K562 (cell line): ENCODE measurements around the gene NEK4. TPM values are rescaled to one million over a fixed set of nuclear protein-coding genes. Genes with fewer than 3 reads are reported as not detected.

Source experiments
- ARID4B ChIP-seq: sonication (generic); formaldehyde crosslinking; IDR thresholded peaks from 2 replicates; pipeline ENCODE4 v1.8.0; 2022; ENCODE audit warnings: mild to moderate bottlenecking, missing genetic modification reagents
- CCAR2 ChIP-seq: fragments of 200-400 bp; formaldehyde crosslinking; IDR thresholded peaks from 2 replicates; pipeline ENCODE4 v1.6.1; 2017; ENCODE audit warnings: mild to moderate bottlenecking, low read depth, low read length
- HNRNPL ChIP-seq: fragments of 200-400 bp; formaldehyde crosslinking; IDR thresholded peaks from 2 replicates; pipeline ENCODE4 v1.6.1; 2017; ENCODE audit warnings: low read depth, mild to moderate bottlenecking, low read length
- KHSRP ChIP-seq: fragments of 450-650 bp; IDR thresholded peaks from 2 replicates; pipeline ENCODE4 v1.6.1; 2017
- KLF13 ChIP-seq: fragments of 450-650 bp; IDR thresholded peaks from 2 replicates; pipeline ENCODE4 v1.6.1; 2016; ENCODE audit warnings: missing genetic modification characterization, low read depth, mild to moderate bottlenecking, missing compliant biosample characterization, moderate library complexity, borderline replicate concordance
- MTF1 ChIP-seq: fragments of 250-450 bp; sonication (Bioruptor Pico); IDR thresholded peaks from 2 replicates; pipeline ENCODE4 v1.9.0; 2021; ENCODE audit warnings: moderate library complexity, mild to moderate bottlenecking, inconsistent platforms, borderline replicate concordance
- NRF1 ChIP-seq, 2 experiments: fragments of 450-650 bp; IDR thresholded peaks in 1 of 2; conservative IDR thresholded peaks in 1 of 2; 2 replicates each; pipeline ENCODE4 v1.6.1; 2014; ENCODE audit warnings: mild to moderate bottlenecking in 2 of 2
- PHF8 ChIP-seq: fragments of 200-600 bp; sonication (generic); IDR thresholded peaks from 2 replicates; pipeline ENCODE4 v1.6.1; 2012; ENCODE audit warnings: mixed run types, mild to moderate bottlenecking, inconsistent platforms, low read length, moderate library complexity, borderline replicate concordance
- RAD21 ChIP-seq, 2 experiments: fragments of 250-450 bp in 1 of 2; fragments of 450-650 bp in 1 of 2; sonication (Bioruptor Pico) in 1 of 2; formaldehyde crosslinking in 1 of 2; IDR thresholded peaks in 1 of 2; conservative IDR thresholded peaks in 1 of 2; 2 replicates each; pipeline versions ENCODE4 v1.4.0 to v1.8.0; 2020 to 2022; ENCODE audit warnings: mild to moderate bottlenecking in 2 of 2, moderate library complexity in 1 of 2
- SRSF1 ChIP-seq: fragments of 200-400 bp; formaldehyde crosslinking; IDR thresholded peaks from 2 replicates; pipeline ENCODE4 v1.6.1; 2017; ENCODE audit warnings: mild to moderate bottlenecking, low read depth, low read length, moderate library complexity
- TEAD1 ChIP-seq, 2 experiments: fragments of 450-650 bp in 1 of 2; sonication (generic) in 1 of 2; formaldehyde crosslinking; IDR thresholded peaks; 2 replicates each; pipeline versions ENCODE4 v1.4.0 to v1.8.0; 2020 to 2022; ENCODE audit warnings: mild to moderate bottlenecking in 2 of 2, missing genetic modification reagents in 1 of 2
- U2AF1 ChIP-seq: fragments of 200-400 bp; formaldehyde crosslinking; optimal IDR thresholded peaks from 2 replicates; pipeline ENCODE3; 2017; ENCODE audit warnings: mild to moderate bottlenecking, low read depth, low read length, moderate library complexity
- ZNF277 ChIP-seq: fragments of 250-450 bp; sonication (Bioruptor Pico); IDR thresholded peaks from 2 replicates; pipeline ENCODE4 v1.8.0; 2022; ENCODE audit warnings: inconsistent platforms, mild to moderate bottlenecking, moderate library complexity, borderline replicate concordance
- ZNF551 ChIP-seq: fragments of 250-450 bp; sonication (Bioruptor Pico); IDR thresholded peaks from 2 replicates; pipeline ENCODE4 v1.5.0; 2021; ENCODE audit warnings: mild to moderate bottlenecking, moderate library complexity
- ZNF609 ChIP-seq: sonication (generic); formaldehyde crosslinking; IDR thresholded peaks from 2 replicates; pipeline ENCODE4 v1.8.1; 2023; ENCODE audit warnings: missing genetic modification reagents, mild to moderate bottlenecking, borderline replicate concordance
- polyA plus RNA-seq, 8 experiments: library from polyadenylated mRNA; depleted of rRNA in 4 of 8; stranded (reverse) in 5 of 8; unstranded in 3 of 8; fragments of >200 nt; fragmentation: Nextera tagmentation in 2 of 8; fragmentation: Illumina TruSeq in 1 of 8; extraction: Ambion mirVana in 2 of 8; extraction: Trizol in 1 of 8; gene quantifications; 2 replicates each; pipeline versions ENCODE4 v1.2.1 to v1.2.3, GENCODE V29; 2011 to 2014; ENCODE audit warnings: inconsistent platforms in 1 of 8, missing spikeins in 1 of 8
- total RNA-seq, 7 experiments: library from RNA; depleted of rRNA in 6 of 7; stranded (reverse); fragments of >200 nt in 6 of 7; fragmentation: Illumina TruSeq in 2 of 7; extraction: Trizol in 2 of 7; gene quantifications; 2 replicates each; pipeline versions ENCODE4 v1.2.1 to v1.2.3, GENCODE V29; 2011 to 2021; ENCODE audit warnings: low replicate concordance in 1 of 7

Gene NEK4
- total and polyA plus RNA-seq, 9 of the 15 experiments (the other 6 are each of a cell fraction or from before 2014, with no cell fraction given): 5.8 to 23.1 (median 16.6) TPM

- TF ChIP-seq ARID4B (CRISPR knock-in tag) (peak; percentile 94), ZNF277 (CRISPR knock-in tag) (no peak), NRF1 (conservative IDR thresholded peaks at IDR 0.05 in 1 of 2, IDR thresholded peaks at IDR 0.05 in 1 of 2) (peak; percentile 86 to 88), RAD21 (CRISPR knock-in tag; conservative IDR thresholded peaks at IDR 0.05 in 1 of 2, IDR thresholded peaks at IDR 0.05 in 1 of 2) (no peak), MTF1 (CRISPR knock-in tag) (no peak), ZNF551 (CRISPR knock-in tag) (no peak), U2AF1 (no peak), ZNF609 (CRISPR knock-in tag) (no peak), KLF13 (tag) (no peak), SRSF1 (no peak), PHF8 (peak; percentile 87; the same call in 1 of the 2 replicates), KHSRP (no peak), HNRNPL (no peak; the same call in 1 of the 2 replicates), CCAR2 (no peak), TEAD1 (CRISPR knock-in tag; IDR thresholded peaks at IDR 0.05) (peak in 1 of 2 experiments; percentile 82; a peak in 2 of 4 replicates)
Measured at GRCh38 chr3:52685709-52686691, 84.7 kb downstream of the NEK4 start, which contains the start of the genes GNL3 and PBRM1 (continued).
